Adrenal gland (tissue), 12 donors: Measurements from ENCODE around the gene CARM1. TPM values are rescaled to one million over a fixed set of nuclear protein-coding genes. Genes with fewer than 3 reads are reported as not detected.
"Not testable (repeated sequence)": the region's sequence is repeated elsewhere in the genome, so short reads cannot be mapped to it uniquely, and the experiment has no call there.

ENCODE experiments used
- DNase-seq, 7 donors: peaks; one replicate each; pipeline ENCODE4 v3.0.0-alpha.2; 2019 to 2020
- H3K27ac ChIP-seq, 5 donors: fragments of 200-600 bp; sonication (generic) in 4 of 5; 1 replicate in 3 of 5; 2 replicates in 2 of 5; pipeline versions ENCODE4 v1.5.1 to v1.8.0; 2016 to 2020; ENCODE audit warnings: mild to moderate bottlenecking in 1 of 5
- H3K27me3 ChIP-seq: fragments of 200-600 bp; 2 replicates; pipeline ENCODE4 v1.8.0; 2021
- H3K36me3 ChIP-seq, 2 donors: fragments of 200-600 bp; replicated peaks in 1 of 2; 1 replicate in 1 of 2; 2 replicates in 1 of 2; pipeline versions ENCODE4 v1.5.1 to v1.8.0; 2018 to 2022
- H3K4me1 ChIP-seq, 2 donors: fragments of 200-600 bp; replicated peaks in 1 of 2; 1 replicate in 1 of 2; 2 replicates in 1 of 2; pipeline versions ENCODE4 v1.5.1 to v1.8.0; 2018 to 2021
- H3K4me3 ChIP-seq, 4 donors: fragments of 200-600 bp; sonication (generic) in 3 of 4; one replicate each; pipeline ENCODE4 v1.5.1; 2016 to 2018
- H3K9me3 ChIP-seq, 3 donors: fragments of 200-600 bp; sonication (generic) in 1 of 3; replicated peaks in 1 of 3; 1 replicate in 2 of 3; 2 replicates in 1 of 3; pipeline versions ENCODE4 v1.5.1 to v1.8.0; 2016 to 2021
- POLR2A ChIP-seq, 2 donors: fragments of 450-650 bp; IDR thresholded peaks; one replicate each; pipeline ENCODE4 v1.6.1; 2017; ENCODE audit warnings: antibody characterized with exemption in 2 of 2, mild to moderate bottlenecking in 2 of 2, moderate library complexity in 1 of 2
- WGBS, 4 donors: extraction: QIAGEN DNeasy Blood & Tissue Kit in 2 of 4; methylation state at CpG; one replicate each; pipeline versions ENCODE4 v1.1.5 to v1.1.7; 2013 to 2017; 5-methylcytosine and 5-hydroxymethylcytosine counted together
- intact Hi-C, 2 donors: fragments of 100-400 bp; cut with DNase I; formaldehyde crosslinking; loops; one replicate each; pipeline versions ENCODE4 v1.14.1 to v1.15.0; 2022 to 2023
- polyA plus RNA-seq, 3 donors: library from polyadenylated mRNA; stranded (reverse); fragments of 200-250 nt in 2 of 3; fragments of 350-450 nt in 1 of 3; fragmentation: Illumina TruSeq in 1 of 3; extraction: RNeasy Lipid Tissue Mini Kit (QIAGEN cat#74804) in 1 of 3; gene quantifications; one replicate each; pipeline ENCODE4 v1.2.3, GENCODE V29; 2013 to 2014
- total RNA-seq, 9 donors: library from RNA; depleted of rRNA in 4 of 9; stranded (reverse); fragments of >200 nt in 4 of 9; fragments of 120-200 nt in 1 of 9; fragmentation: NEBNext Ultra II Directional in 1 of 9; extraction: Animal tissue kit (Norgen Biotek cat#: 25700) in 1 of 9; gene quantifications; one replicate each; pipeline versions ENCODE4 v1.1.0 to v1.2.4, GENCODE V29; 2013 to 2023
- TF ChIP-seq, protein P1 (sequence below), 6 experiments: fragments of 450-650 bp in 4 of 6; fragments of 200-600 bp in 2 of 6; sonication (generic) in 1 of 6; IDR thresholded peaks; 1 replicate in 5 of 6; 2 replicates in 1 of 6; pipeline versions ENCODE4 v1.5.1 to v1.8.0; 2016 to 2021; ENCODE audit warnings: antibody characterized with exemption in 6 of 6, mild to moderate bottlenecking in 2 of 6, moderate library complexity in 1 of 6
- donor health status: healthy with polysubstance abuse.
- donor health status: Bipolar disorder and iron deficiency.
- donor health status: DM: yes; HTN: yes; CAD: no.
- donor health status: DM: no; HTN: no; CAD: no.
- donor health status: DM: no; HTN: no; CAD: no.
- donor health status: DM: yes; HTN: yes; CAD: no.

The CARM1 gene
- total and polyA plus RNA-seq, 12 donors: 8.2 to 38.1 (median 21.6) TPM

DNA sequence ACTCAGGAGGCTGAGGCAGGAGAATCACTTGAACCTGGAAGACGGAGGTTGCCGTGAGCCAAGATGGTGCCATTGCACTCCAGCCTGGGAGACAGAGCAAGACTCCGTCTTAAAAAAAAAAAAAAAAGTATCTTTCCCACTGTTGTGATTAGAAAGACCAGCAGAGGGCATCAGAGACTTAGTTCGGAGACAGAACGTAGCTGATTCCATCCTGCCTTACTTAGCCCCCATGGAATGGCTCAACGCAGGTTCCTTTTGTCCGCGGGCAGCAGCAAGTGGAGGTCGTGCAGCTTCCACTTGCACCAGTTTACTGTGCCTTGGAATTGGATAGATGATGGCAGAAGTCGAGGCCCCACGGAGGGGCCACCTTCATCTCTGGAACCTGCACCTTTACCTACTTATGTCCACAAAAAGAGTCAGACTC lies 65.3 kb downstream of the CARM1 start:
- Histone ChIP-seq H3K27me3 (no peaks in the 10 kb centered on the region), H3K9me3 (no peaks in the 10 kb centered on the region), H3K36me3 (peaks cover 0 to 5% of the 10 kb centered on the region in 2 donors), H3K4me3 (no peak overlapping the region), H3K4me1 (no peaks in the 10 kb centered on the region), H3K27ac (no peak overlapping the region)
- DNase-seq: peak in 6 of 7 donors; percentile 52 to 73 (median 62)
- 2 to 4% (median 3%) methylated on average over 11 of the region's 11 CpGs for WGBS, 4 donors
- intact Hi-C loops: loop anchor here in 1 of 2 donors (5.0 kb wide), 1 partner anchor 86 kb away; no protein-coding TSS in a partner anchor
- TF ChIP-seq, protein P1, sequence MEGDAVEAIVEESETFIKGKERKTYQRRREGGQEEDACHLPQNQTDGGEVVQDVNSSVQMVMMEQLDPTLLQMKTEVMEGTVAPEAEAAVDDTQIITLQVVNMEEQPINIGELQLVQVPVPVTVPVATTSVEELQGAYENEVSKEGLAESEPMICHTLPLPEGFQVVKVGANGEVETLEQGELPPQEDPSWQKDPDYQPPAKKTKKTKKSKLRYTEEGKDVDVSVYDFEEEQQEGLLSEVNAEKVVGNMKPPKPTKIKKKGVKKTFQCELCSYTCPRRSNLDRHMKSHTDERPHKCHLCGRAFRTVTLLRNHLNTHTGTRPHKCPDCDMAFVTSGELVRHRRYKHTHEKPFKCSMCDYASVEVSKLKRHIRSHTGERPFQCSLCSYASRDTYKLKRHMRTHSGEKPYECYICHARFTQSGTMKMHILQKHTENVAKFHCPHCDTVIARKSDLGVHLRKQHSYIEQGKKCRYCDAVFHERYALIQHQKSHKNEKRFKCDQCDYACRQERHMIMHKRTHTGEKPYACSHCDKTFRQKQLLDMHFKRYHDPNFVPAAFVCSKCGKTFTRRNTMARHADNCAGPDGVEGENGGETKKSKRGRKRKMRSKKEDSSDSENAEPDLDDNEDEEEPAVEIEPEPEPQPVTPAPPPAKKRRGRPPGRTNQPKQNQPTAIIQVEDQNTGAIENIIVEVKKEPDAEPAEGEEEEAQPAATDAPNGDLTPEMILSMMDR (IDR thresholded peaks at IDR 0.05): peak; percentile 39 to 84 (median 70)
- no peak for TF ChIP-seq POLR2A (IDR thresholded peaks at IDR 0.05)

DNA sequence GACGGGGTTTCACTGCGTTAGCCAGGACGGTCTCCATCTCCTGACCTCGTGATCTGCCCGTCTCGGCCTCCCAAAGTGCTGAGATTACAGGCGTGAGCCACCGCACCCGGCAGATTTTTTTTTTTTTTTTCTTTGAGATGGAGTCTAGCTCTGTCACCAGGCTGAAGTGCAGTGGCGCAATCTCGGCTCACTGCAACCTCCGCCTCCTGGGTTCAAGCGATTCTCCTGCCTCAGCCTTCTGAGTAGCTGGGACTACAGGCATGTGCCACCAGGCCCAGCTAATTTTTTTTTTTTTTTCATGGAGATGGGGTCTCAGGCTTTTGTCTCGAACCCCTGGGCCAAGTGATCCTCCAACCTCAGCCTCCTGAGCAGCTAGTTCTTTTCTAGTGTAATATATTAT lies 70.3 kb downstream of the CARM1 start:
- H3K27me3 ChIP-seq, H3K4me3 ChIP-seq, DNase-seq, H3K9me3 ChIP-seq, H3K36me3 ChIP-seq, H3K4me1 ChIP-seq, H3K27ac ChIP-seq: not testable (repeated sequence)
- WGBS, 4 donors: 70 to 77% (median 75%) methylated on average over 12 to 14 of the region's 14 CpGs
- intact Hi-C loops: loop anchor here in 1 of 2 donors (5.0 kb wide), 2 partner anchors 81 to 176 kb away; no protein-coding TSS in a partner anchor

DNA sequence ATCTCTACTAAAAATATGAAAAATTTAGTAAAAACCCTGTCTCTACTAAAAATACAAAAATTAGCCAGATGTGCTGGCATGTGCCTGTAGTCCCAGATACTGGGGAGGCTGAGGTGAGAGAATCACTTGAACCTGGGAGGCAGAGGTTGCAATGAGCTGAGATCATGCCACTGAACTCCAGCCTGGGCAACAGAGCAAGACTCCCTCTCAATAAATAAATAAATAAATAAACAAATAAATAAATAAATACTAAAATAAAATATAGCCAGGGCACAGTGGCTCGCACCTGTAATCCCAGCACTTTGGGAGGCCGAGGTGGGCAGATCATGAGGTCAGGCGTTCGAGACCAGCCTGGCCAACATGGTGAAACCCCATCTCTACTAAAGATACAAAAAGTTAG lies 72.1 kb downstream of the CARM1 start:
- not testable (repeated sequence) for H3K4me3 ChIP-seq, H3K27ac ChIP-seq, H3K9me3 ChIP-seq, H3K4me1 ChIP-seq, H3K36me3 ChIP-seq, H3K27me3 ChIP-seq, DNase-seq
- 80 to 88% (median 85%) methylated on average over 4 of the region's 4 CpGs for WGBS, 4 donors
- intact Hi-C loops: loop anchor here in 1 of 2 donors (5.0 kb wide), 2 partner anchors 79 to 174 kb away; no protein-coding TSS in a partner anchor

DNA sequence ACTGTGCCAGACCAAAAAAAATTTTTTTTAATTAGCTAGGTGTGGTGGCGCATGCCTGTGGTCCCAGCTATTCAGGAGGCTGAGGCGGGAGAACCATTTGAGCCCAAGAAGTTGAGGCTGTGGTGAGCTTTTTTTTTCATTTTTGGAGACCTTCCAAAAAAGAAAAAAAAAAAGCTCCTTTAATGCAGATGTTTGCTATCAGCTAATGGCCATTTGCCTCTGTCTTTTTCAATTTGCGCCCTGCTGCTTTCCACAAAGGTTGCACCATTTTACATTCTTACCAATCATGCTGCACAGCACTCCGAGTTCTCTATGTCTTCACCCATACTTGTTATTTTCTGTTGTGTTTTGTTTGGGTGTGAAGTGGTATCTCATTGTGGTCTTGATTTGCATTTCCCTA lies 73.9 kb downstream of the CARM1 start:
- no peaks in the 10 kb centered on the region for H3K4me1 ChIP-seq
- no peak overlapping the region for H3K27ac ChIP-seq
- 88 to 94% (median 92%) methylated on average over 4 of the region's 4 CpGs for WGBS, 4 donors
- intact Hi-C loops: no loop called here
- TF ChIP-seq POLR2A (IDR thresholded peaks at IDR 0.05): no peak
- TF ChIP-seq, protein P1 (IDR thresholded peaks at IDR 0.05): no peak
- no peaks in the 10 kb centered on the region for H3K36me3 ChIP-seq
- DNase-seq: no peak
- H3K27me3 ChIP-seq: no peaks in the 10 kb centered on the region
- no peak overlapping the region for H3K4me3 ChIP-seq
- no peaks in the 10 kb centered on the region for H3K9me3 ChIP-seq

DNA sequence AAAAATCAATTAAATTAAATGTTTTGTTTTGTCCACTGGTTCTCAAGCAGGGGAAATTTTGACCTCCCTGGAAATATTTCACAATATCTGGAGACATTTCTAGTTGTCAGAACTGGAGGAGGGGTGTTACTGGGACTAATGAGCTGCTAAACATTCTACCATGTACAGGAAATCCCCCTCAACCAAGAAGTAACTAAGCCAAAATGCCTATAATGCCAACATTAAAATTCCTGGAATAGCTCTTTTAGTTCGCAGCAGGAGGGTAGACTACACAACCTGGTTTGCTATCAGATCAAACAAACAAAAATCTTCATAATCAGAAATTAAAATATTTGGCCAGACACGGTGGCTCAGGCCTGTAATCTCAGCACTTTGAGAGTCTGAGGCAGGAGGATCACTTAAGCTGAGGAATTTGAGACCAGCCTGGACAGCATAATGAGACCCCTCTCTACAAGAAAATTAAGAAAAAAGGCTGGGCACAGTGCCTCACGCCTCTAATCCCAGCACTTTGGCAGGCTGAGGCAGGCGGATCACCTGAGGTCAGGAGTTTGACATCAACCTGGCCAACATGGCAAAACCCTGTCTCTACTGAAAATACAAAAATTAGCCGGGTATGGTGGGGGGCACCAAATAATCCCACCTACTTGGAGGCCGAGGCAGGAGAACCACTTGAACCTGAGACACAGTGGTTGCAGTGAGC lies 75.8 kb downstream of the CARM1 start:
- Histone ChIP-seq H3K4me3 (no peak overlapping the region), H3K9me3 (no peaks in the 10 kb centered on the region), H3K27ac (no peak overlapping the region), H3K4me1 (no peaks in the 10 kb centered on the region), H3K27me3 (no peaks in the 10 kb centered on the region), H3K36me3 (no peaks in the 10 kb centered on the region)
- intact Hi-C loops: no loop called here
- TF ChIP-seq POLR2A (IDR thresholded peaks at IDR 0.05): no peak
- TF ChIP-seq, protein P1 (IDR thresholded peaks at IDR 0.05): no peak
- no peak for DNase-seq
- WGBS, 4 donors: 79 to 86% (median 82%) methylated on average over 6 of the region's 6 CpGs
